RKO (cell line): ENCODE results near the gene LRRC61.
A peak's percentile ranks its signal among the peaks of the same experiment; 100 is the strongest.
"Not testable (repeated sequence)": the region's sequence is repeated elsewhere in the genome, so short reads cannot be mapped to it uniquely, and the experiment has no call there.

Experiments
- DNase-seq: peaks from one replicate; pipeline ENCODE4 v3.0.0-alpha.2; 2016; ENCODE audit warnings: low spot score

The LRRC61 gene

GRCh38 chr7:150322833-150323681 lies at the start of gene LRRC61, which contains the start of gene ACTR3C:
Gene LRRC61 (plus strand): TSS chr7:150323355. CDS start chr7:150336862, 13,507 bp downstream.
Gene ACTR3C (minus strand): TSS chr7:150323545. CDS start chr7:150295296, 28,249 bp downstream.
- DNase-seq: peak; percentile 88

GRCh38 chr7:150276132-150276695 lies 46.9 kb upstream of the LRRC61 start:
- DNase-seq: peak; percentile 52

GRCh38 chr7:150278383-150278782 lies 44.8 kb upstream of the LRRC61 start:
- not testable (repeated sequence) for DNase-seq

GRCh38 chr7:150281681-150282403 lies 41.3 kb upstream of the LRRC61 start:
- not testable (repeated sequence) for DNase-seq

- not testable (repeated sequence) for DNase-seq
Observed at GRCh38 chr7:150283111-150283510, 40.0 kb upstream of the LRRC61 start.

- peak; percentile 26 for DNase-seq
Observed at GRCh38 chr7:150283608-150284007, 39.5 kb upstream of the LRRC61 start.

- DNase-seq: not testable (repeated sequence)
Observed at GRCh38 chr7:150285849-150286754, 37.1 kb upstream of the LRRC61 start.

GRCh38 chr7:150287815-150288214 lies 35.3 kb upstream of the LRRC61 start:
- DNase-seq: not testable (repeated sequence)

GRCh38 chr7:150288816-150289215 lies 34.3 kb upstream of the LRRC61 start:
- DNase-seq: not testable (repeated sequence)

GRCh38 chr7:150290317-150290716 lies 32.8 kb upstream of the LRRC61 start:
- not testable (repeated sequence) for DNase-seq

GRCh38 chr7:150295027-150295426 lies 28.1 kb upstream of the LRRC61 start:
- DNase-seq: not testable (repeated sequence)

- not testable (repeated sequence) for DNase-seq
Observed at GRCh38 chr7:150295614-150296013, 27.5 kb upstream of the LRRC61 start.

- not testable (repeated sequence) for DNase-seq
Observed at GRCh38 chr7:150296802-150297201, 26.4 kb upstream of the LRRC61 start.

- DNase-seq: not testable (repeated sequence)
Observed at GRCh38 chr7:150297978-150298377, 25.2 kb upstream of the LRRC61 start.

GRCh38 chr7:150302908-150303310 lies 20.2 kb upstream of the LRRC61 start:
- DNase-seq: peak; percentile 46

- DNase-seq: not testable (repeated sequence)
Observed at GRCh38 chr7:150304499-150305258, 18.5 kb upstream of the LRRC61 start.

- not testable (repeated sequence) for DNase-seq
Observed at GRCh38 chr7:150305259-150305902, 17.8 kb upstream of the LRRC61 start.

- not testable (repeated sequence) for DNase-seq
Observed at GRCh38 chr7:150305903-150306284, 17.3 kb upstream of the LRRC61 start.

GRCh38 chr7:150306377-150306776 lies 16.8 kb upstream of the LRRC61 start:
- DNase-seq: not testable (repeated sequence)

- DNase-seq: no peak
Observed at GRCh38 chr7:150307129-150307528, 16.0 kb upstream of the LRRC61 start.
